ENCODE measurements around the gene SLC24A4.
A peak's percentile ranks its signal among the peaks of the same experiment; 100 is the strongest.

The SLC24A4 gene, protein sequence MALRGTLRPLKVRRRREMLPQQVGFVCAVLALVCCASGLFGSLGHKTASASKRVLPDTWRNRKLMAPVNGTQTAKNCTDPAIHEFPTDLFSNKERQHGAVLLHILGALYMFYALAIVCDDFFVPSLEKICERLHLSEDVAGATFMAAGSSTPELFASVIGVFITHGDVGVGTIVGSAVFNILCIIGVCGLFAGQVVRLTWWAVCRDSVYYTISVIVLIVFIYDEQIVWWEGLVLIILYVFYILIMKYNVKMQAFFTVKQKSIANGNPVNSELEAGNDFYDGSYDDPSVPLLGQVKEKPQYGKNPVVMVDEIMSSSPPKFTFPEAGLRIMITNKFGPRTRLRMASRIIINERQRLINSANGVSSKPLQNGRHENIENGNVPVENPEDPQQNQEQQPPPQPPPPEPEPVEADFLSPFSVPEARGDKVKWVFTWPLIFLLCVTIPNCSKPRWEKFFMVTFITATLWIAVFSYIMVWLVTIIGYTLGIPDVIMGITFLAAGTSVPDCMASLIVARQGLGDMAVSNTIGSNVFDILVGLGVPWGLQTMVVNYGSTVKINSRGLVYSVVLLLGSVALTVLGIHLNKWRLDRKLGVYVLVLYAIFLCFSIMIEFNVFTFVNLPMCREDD

DNA sequence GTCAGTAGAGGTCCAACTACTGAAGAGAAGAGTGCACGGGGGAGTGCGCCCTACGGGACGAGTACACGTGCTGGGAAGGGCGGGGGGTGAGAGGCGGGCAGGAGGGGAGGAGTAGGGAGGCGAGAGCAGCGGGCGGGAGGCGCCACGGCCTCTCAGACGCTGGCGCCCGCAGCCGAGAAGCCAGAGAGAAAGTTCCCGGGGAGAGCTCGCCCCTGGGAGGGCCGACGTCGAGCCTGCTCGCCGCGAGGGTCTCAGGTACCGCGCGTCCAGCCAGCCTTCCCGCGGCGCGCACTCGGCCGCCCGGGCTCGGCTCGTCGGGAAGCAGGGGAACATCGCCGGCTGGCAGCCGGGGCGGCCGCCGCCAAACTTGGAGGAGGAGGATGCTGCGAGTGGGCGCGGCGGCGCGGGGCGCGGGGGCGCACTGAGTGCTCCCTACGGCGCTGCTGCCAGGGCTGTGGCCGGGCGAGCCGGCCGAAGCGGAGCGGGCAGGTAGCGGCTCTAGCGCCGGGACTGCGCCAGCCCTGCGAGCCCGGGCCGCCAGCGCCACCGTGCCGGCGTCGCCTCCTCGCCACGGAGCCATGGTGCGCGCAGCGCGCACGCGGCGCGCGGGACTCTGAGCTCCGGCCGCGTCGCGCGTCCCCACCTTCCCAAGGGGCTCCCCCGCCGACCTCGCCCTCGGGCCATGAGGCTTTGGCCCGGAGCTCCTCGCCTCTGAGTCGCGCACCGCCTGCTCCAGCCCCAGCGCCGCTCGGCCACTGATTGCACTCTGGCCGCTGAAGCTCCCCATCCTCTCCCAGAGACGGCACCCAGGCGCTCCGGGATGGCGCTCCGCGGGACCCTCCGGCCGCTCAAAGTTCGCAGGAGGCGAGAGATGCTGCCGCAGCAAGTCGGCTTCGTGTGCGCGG lies at the start of gene SLC24A4:
Gene SLC24A4, plus strand, starts transcription at position 155 of the 905 bp plus-strand sequence. Its CDS starts 666 bp downstream, at position 821.
- TF ChIP-seq, protein P1, sequence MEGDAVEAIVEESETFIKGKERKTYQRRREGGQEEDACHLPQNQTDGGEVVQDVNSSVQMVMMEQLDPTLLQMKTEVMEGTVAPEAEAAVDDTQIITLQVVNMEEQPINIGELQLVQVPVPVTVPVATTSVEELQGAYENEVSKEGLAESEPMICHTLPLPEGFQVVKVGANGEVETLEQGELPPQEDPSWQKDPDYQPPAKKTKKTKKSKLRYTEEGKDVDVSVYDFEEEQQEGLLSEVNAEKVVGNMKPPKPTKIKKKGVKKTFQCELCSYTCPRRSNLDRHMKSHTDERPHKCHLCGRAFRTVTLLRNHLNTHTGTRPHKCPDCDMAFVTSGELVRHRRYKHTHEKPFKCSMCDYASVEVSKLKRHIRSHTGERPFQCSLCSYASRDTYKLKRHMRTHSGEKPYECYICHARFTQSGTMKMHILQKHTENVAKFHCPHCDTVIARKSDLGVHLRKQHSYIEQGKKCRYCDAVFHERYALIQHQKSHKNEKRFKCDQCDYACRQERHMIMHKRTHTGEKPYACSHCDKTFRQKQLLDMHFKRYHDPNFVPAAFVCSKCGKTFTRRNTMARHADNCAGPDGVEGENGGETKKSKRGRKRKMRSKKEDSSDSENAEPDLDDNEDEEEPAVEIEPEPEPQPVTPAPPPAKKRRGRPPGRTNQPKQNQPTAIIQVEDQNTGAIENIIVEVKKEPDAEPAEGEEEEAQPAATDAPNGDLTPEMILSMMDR (conservative IDR thresholded peaks at IDR 0.05) = 0 out of 2 replicates have a peak, but pooled peaks have one; percentile 7
- no peak within 1 kb of the TSS for H3K27ac ChIP-seq

DNA sequence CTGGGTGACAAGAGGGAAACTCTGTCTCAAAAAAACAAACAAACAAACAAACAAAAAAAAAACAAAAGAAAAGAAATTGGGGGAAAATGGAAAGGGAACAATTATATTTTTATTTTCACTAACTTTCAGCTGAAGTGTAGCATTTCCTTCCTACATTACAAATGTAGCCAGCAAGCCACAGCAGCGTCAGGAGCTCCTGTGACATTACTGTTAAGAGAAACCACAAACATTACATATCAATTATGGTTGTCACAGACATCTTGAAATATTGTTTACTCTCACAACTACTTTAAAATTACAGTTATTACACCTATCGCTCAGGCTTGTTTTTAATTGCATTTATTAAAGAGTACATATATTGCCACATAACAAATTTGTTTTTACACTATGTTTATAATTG lies 49.8 kb upstream of the SLC24A4 start:
- TF ChIP-seq, protein P1 (conservative IDR thresholded peaks at IDR 0.05) = no peak
- H3K27ac ChIP-seq = no peak overlapping the region

DNA sequence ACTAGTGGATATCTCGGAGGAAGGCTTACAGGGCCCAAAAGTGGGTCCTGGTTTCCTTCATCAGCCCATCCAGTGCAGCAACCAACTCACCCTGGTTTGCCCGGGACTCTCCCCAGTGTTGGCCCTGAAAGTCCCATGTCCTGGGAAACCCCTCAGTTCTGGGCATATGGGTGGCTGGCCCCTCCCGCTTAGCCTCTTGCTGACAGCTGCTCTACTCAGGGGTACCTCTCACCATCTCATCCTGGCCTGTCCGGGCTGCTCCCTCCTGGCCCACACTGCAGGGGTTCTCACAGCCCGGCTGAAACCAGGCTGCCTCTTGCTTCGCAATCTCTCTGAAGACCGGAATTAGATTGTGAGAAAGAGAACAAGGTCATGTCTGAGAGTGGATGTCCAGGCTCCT lies 48.9 kb upstream of the SLC24A4 start:
- TF ChIP-seq, protein P1 (conservative IDR thresholded peaks at IDR 0.05) = no peak
- no peak overlapping the region for H3K27ac ChIP-seq

DNA sequence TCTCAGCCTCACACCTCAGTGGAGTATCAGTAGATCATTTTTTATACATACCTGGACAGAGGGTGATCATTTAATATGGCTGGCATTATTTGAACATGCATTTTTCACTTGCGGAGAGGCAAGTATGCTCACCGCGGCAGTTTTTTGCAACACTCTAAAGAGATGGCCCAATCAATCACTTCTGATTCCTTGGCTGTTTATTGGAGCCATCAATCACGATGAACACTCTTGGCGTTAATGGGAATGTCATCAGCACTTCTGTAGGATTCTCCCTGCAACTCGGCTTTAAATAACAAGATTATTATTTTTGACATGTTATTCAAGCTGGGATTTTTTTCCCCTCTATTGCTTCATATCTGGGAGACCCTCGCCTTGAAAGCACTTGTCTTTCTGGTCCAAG lies 46.9 kb upstream of the SLC24A4 start:
- H3K27ac ChIP-seq = no peak overlapping the region
- TF ChIP-seq, protein P1 (conservative IDR thresholded peaks at IDR 0.05) = no peak

DNA sequence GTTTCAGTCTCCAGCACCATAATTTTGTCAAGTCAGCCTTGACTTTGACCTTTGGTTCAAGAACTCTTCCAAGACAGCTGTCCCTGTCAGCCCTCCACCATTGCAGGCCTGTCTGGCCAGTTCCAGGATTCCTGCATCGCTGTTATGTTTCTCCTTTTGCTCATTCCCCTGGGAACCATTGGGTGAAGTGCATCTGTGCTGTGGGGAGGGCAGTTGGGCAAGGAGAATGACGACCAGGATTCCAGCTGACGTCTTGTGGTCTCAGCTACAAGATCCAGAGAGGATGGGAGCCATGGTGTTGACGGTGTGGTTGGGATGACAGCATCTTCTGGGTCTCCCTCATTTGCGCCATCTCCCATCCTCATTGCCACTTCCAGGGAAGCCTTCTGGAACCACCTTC lies 45.9 kb upstream of the SLC24A4 start:
- TF ChIP-seq, protein P1 (conservative IDR thresholded peaks at IDR 0.05) = no peak

DNA sequence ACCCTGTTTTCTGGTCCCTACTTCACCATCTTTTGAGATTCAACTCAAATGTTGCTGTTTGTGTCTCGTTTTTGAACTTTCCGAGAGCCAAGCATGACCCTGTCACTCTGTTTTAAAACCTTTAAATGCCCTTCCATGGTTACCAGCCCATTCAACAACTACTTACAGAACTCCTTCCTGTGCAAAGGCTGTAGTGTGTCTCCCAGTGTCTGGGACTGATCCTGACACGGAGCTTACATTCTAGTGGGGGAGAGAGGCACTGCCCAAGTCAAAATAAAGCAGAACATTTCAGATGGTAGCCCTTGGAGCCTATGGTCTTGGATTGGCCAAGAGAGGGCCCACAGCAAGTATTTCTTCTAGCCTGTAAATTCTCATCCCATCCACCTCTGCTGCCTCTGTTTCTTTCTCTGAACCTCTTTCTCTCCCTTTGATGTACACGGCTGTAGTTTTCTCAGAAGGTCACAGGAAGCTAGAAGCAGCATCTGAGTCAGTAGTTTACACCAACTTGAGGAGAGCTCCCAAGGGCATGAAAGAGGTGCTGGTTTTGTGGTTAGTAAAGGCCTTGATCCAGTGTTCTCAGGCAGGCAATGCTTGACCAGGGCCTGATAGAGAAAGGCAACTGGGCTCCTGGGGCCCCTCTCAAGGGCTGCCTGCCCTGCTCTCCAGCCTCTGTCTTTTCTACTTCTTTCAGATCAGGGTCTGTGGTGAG lies 42.3 kb upstream of the SLC24A4 start:
- TF ChIP-seq, protein P1 (conservative IDR thresholded peaks at IDR 0.05) = no peak
- H3K27ac ChIP-seq = no peak overlapping the region

More for the DNA sequence above, 45.9 kb upstream of the SLC24A4 start:
- no peak overlapping the region for H3K27ac ChIP-seq
